NB4 (cell line): Measurements from ENCODE around the gene IFI27L1.

ENCODE experiments used
- DNase-seq: peaks from one replicate; pipeline ENCODE4 v3.0.0; 2010; ENCODE audit warnings: low read depth
- H3K4me3 ChIP-seq: one replicate; pipeline ENCODE4 v1.5.1; 2011; ENCODE audit warnings: mild to moderate bottlenecking, low read depth, low read length, moderate library complexity
- MYC ChIP-seq: IDR thresholded peaks from 2 replicates; pipeline ENCODE4 v1.6.1; 2011; ENCODE audit warnings: low read depth, low read length
- POLR2A ChIP-seq: IDR thresholded peaks from 2 replicates; pipeline ENCODE4 v1.6.1; 2011; ENCODE audit warnings: mild to moderate bottlenecking; ENCODE audit not compliant: insufficient read length; ENCODE audit errors: extremely low read depth
- TF ChIP-seq, protein P1 (sequence below): IDR thresholded peaks from 2 replicates; pipeline ENCODE4 v1.6.1; 2011; ENCODE audit warnings: low read depth, low read length
- TF ChIP-seq, protein P2 (sequence below): IDR thresholded peaks from one replicate; pipeline ENCODE4 v1.5.1; 2012; ENCODE audit warnings: low read depth, low read length

Gene IFI27L1

DNA sequence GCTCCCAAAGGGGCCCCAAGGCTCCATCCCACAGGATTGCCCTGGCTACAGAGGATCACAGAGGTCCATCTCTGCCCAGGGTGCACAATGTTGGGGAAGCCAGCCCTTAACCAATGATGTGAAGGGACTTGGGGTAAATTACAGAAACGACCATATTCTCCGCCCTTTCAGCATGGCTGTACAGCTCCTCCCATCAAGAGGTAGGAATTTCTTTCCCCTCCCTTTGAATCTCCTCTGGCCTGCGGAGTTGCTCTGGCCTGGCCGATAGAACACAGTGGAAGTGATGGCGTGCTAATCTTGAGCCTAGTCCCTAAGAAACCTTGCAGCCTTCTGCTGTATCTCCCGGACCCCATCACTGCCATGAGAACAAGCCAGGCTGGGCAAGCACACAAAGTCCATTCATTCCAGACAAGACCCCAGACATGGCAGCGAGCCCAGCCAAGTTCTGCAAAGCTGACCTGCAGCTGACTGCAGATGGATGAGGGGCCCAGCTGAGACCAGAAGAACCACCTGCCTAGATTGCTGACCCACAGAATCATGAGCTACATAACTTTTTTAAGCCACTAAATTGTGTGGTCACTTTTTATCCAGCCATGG is 22.5 kb downstream of the IFI27L1 start:
- TF ChIP-seq, protein P1, sequence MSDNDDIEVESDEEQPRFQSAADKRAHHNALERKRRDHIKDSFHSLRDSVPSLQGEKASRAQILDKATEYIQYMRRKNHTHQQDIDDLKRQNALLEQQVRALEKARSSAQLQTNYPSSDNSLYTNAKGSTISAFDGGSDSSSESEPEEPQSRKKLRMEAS, result no peak
- TF ChIP-seq, protein P2, sequence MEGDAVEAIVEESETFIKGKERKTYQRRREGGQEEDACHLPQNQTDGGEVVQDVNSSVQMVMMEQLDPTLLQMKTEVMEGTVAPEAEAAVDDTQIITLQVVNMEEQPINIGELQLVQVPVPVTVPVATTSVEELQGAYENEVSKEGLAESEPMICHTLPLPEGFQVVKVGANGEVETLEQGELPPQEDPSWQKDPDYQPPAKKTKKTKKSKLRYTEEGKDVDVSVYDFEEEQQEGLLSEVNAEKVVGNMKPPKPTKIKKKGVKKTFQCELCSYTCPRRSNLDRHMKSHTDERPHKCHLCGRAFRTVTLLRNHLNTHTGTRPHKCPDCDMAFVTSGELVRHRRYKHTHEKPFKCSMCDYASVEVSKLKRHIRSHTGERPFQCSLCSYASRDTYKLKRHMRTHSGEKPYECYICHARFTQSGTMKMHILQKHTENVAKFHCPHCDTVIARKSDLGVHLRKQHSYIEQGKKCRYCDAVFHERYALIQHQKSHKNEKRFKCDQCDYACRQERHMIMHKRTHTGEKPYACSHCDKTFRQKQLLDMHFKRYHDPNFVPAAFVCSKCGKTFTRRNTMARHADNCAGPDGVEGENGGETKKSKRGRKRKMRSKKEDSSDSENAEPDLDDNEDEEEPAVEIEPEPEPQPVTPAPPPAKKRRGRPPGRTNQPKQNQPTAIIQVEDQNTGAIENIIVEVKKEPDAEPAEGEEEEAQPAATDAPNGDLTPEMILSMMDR, result no peak
- TF ChIP-seq POLR2A (no peak), MYC (no peak)
- H3K4me3 ChIP-seq, result no peak overlapping the region
- DNase-seq, result no peak

DNA sequence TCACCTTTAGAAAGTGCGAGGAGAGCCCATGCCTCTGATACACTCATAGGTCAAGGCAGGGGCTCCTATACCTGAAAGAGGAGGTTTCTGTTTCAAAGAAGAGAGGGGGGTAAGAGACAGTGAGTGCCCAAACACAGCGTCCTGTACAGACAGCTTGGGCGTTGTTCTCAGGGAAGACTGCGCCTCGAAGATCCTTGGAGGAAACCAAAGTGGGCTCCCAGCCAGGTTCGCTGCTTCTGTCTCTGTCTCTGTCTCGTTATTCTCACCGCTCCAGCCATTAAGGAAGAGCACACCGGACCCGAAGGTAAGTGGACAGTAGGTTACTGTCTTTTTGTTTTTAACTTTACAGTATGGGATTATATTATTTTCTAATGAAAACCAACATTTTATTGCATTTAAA is 23.6 kb downstream of the IFI27L1 start:
- DNase-seq, result no peak
- no peak overlapping the region for H3K4me3 ChIP-seq
- TF ChIP-seq, protein P2, result no peak
- TF ChIP-seq MYC, result no peak
- TF ChIP-seq, protein P1, result no peak
- TF ChIP-seq POLR2A, result no peak

DNA sequence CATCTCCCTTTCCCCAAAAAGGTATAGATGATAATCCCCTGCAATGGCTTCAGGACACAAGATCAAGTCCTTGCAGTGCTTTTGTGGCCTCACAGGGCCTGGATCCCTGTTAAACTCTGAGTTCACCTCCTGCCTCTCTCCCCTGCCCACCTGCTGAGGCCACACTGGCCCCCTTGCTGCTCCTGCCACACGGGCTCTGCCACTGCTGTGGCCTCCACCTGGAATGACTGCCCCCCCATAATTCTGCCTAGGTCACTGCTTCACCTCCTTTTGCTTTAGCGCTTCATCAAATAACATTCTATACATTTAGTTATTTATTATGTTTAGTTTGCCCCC is 28.8 kb downstream of the IFI27L1 start:
- no peak overlapping the region for H3K4me3 ChIP-seq
- TF ChIP-seq MYC (no peak), POLR2A (no peak)
- TF ChIP-seq, protein P1, result no peak
- TF ChIP-seq, protein P2, result no peak
- DNase-seq, result no peak

DNA sequence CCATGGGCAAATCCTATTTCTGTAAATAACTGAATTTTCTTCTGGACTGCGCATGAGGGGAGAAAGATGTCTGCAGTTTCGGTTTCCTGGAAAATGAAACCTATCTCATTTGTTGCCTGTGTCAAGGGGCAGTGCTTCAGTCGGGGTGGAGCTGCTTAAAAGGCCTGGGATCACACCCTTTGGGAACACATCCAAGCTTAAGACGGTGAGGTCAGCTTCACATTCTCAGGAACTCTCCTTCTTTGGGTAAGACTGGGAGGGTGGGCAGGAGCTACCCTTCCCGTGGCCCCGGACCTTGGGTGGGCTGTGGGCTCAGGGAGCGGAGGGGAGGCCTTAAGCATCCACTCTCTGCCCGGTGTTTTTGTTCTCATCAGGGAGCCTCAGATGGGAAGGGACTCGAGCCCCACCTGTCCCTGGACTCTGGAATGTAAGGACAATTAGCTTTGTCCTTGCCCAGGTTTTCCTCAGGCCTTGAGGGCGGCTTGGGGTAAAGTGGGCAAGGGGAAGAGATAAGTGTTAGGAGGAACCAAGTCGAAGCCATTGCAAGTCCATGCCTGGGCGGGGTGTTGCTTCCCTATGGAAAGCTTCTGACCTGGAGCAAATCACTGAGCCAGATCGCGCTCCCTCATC is 29.6 kb downstream of the IFI27L1 start, which contains the start of gene IFI27:
TSS of gene IFI27 (plus strand) at position 185 of the 630 bp plus-strand sequence.
- DNase-seq, result no peak
- no peak within 1 kb of the TSS for H3K4me3 ChIP-seq
- TF ChIP-seq, protein P1, result no peak
- TF ChIP-seq POLR2A (no peak), MYC (no peak)
- TF ChIP-seq, protein P2, result no peak

DNA sequence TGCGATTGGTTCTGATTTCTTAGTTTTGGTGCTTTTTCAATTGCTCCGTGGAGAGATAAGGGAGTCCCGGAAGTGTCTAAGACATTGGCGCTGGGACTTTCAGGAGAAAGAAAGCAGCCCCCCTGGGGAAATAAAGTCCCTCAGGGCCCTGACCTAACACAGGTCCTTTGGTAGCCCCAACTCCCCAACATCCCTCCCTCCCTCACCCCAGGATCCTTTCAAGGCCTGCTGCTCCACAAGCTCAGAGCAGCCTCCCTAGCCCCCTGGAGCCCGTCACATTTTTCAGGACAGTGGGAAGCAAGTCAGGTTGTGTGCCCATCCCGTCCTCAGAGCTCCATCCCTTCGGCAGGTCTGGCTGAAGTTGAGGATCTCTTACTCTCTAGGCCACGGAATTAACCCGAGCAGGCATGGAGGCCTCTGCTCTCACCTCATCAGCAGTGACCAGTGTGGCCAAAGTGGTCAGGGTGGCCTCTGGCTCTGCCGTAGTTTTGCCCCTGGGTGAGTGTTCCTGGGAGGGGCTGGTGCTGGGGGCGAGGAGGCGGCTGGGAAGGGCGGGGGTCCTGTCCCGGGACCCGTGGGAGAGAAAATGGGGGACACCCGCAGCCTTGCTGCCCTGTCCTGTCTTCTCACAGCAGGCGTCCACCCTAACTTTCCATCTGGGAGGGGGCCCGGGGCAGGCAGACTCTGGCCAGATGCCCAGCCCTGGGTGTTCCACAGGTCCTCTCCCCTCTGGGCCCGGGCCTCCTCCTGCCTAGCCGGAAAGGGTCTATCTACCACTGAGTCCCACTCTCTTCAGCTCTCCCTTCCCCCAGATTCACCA is 30.4 kb downstream of the IFI27L1 start:
- no peak overlapping the region for H3K4me3 ChIP-seq
- no peak for TF ChIP-seq POLR2A
- TF ChIP-seq, protein P2, result no peak
- no peak for TF ChIP-seq MYC
- TF ChIP-seq, protein P1, result no peak
- DNase-seq, result no peak
